Measurements from ENCODE around the gene NELFB.

Gene NELFB

DNA sequence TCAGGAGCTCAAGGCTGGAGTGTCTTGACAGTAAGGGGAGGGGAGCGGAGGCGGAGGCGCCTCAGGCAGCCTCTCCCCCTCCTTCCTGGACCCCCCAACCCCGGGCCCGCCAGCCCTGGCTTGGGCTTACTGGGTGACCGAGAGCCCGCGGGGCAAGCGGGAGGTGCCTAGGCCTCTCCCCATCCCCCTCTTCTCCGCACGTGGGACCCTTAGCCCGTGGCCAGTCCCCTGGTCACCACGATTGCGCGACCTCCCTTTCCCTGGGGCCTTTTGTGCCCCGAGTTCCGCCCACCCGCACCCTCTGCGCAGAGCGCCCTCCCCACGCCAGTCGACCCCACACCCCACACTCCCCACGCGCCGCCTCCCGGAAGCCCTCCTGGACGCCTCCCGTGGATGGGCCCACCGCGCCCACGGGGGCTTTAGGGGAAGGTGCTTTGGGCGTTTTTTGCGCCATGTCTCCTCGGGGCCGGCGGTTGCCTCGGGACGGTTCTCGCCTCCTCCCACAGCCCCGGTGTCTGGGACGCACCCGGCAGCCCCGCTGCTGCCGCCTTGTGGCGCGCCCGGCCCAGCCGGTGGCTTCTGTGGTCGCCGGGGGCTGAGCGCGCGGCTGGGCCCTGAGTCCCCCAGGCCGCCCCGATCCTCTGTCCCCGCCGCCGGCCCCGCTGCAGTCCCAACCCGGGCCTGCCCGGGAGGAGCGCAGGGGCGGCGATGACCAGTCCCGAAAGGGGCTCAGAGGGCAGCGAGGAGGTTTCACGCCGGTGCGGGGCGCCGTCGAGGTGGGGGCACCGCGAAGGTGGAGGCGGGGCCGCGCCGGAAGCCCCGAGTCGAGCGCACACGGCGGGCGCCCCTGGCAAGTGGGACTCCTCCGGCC lies 25.6 kb downstream of the NELFB start:
- FAIRE-seq (no peak), DNase-seq (ENCODE audit: low spot score) (no peak)

DNA sequence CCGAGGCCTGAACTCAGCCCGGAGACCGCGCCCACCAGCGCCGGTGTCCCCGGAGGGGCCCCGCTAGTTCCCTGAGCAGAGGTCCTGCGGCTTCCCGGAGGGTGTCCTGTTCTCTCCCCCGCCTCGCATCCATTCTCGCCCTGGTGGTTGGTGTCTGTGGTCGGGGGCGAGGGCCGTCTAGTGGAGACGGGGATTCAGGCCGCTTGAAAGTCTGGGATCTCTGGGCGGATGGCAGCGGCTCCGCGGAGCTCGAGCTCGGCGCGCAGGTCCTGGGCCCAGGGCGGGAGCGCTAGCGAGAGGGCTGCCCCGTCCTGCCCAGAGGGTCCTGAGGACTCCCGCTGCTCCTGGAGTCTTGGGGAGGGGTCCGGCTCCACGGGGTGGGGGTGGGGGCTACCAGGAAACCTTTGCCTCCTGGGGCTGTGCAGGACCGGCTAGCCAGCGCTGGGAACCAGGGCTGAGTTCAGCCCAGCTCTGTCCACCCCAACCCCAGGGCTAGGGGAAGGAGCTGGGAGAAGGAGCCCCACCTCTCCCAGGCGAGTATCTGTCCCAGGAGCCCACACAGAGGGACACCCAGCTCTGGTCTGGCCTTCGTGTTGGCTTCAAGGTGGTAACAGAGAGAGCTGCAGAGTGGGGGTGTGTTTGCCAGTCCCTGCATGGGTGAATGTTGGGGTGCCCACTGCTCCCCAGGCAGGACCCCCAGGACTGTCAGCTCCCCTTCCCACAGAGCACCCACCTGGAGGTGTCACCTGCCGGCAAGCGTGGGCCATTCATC lies 26.4 kb downstream of the NELFB start:
- FAIRE-seq (no peak), DNase-seq (ENCODE audit: low spot score) (no peak)

DNA sequence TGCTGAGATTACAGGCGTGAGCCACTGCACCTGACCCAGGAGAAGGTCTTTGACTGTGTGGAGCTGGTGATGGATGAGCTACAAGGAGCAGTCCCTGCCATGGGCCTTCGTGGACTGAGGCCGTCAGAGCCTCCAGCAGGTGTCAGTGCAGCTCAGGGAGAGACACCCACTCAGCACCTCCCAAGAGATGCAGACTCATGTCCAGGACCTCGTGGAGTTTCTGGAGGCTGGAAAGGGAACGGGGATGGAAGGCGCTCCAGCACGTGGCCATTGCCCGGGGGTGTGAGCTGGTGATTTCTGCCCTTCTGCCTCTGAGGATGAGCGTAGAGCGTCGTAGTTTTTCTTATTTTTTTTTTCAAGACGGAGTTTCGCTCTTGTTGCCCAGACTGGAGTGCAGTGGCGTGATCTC lies 31.9 kb downstream of the NELFB start:
- DNase-seq (ENCODE audit: low spot score) (peak; percentile 77), FAIRE-seq (no peak)

DNA sequence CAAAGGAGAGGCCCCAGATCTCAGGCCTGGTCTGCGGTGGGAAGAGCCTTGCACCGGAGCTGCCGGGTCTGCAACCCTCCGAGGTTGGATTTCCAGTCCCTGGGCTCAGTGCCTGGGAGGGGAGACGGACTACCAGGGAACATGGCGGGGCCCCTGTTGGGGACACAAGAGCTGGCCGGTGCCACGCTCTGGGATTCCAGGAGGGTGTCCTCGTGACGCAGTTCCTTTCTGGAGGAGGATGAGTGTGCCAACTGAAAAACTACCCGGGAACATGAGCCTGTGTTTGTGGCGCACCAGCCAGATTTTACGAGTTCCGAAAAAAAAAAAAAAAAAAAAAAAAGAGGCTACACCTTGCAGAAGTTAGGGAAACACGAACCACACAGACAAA lies 38.0 kb downstream of the NELFB start:
- DNase-seq (ENCODE audit: low spot score), result no peak
- no peak for FAIRE-seq

DNA sequence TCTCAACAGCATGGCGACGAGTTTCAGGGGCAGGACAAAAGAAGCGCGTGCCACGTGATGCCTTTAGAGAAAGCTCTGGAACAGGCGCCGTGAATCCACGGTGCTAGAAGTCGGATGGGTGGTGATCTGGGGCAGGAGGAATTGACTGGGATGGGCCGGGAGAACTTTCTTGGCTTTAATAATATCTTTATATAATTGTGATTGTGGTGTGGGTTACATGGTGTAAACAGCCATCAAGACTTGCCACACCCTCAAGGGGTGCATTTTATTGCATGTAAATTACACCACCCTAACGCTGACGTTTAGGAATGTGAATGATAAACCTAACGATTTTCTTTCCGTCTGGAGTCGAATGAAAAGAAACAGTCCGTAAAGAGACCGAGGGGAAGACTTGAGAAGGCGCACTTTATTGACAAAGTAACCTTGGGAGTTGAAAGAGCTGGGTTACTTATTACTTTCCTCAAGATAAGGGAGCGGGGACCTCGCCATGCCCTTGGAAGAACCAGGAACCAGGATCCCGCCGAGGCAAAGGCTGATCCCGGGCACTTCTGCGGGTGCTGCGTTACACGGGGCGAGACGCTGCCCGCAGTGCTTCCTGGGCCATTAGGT lies 38.5 kb downstream of the NELFB start:
- FAIRE-seq (no peak), DNase-seq (ENCODE audit: low spot score) (no peak)

DNA sequence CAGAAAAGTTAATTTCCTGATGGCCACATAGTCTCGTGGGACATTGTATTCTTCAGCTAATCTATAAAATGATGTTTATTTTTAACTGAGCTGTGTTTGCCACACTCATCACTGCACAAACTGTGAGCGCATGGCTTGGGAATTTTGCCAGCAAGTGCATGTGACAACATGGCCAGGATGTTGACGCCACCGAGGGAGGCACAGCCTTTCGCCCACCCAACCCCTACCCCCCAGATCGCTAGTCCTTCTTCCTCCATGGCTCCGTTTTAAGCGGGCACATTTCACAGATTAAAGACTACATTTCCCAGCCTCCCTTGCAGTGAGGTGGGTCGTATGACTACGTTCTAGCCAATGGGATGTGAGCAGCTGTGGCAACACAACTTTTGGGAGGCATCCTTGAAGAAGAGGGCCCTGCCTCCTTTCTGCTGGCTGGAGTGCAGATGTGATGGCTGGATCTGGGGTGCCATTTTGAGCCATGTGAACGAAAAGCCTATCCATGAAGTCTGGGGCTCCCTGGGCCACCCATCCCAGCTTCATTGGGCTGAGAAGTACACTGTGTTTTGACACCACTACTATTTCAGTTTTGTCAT lies 39.1 kb downstream of the NELFB start:
- DNase-seq (ENCODE audit: low spot score) (peak; percentile 70), FAIRE-seq (no peak)

DNA sequence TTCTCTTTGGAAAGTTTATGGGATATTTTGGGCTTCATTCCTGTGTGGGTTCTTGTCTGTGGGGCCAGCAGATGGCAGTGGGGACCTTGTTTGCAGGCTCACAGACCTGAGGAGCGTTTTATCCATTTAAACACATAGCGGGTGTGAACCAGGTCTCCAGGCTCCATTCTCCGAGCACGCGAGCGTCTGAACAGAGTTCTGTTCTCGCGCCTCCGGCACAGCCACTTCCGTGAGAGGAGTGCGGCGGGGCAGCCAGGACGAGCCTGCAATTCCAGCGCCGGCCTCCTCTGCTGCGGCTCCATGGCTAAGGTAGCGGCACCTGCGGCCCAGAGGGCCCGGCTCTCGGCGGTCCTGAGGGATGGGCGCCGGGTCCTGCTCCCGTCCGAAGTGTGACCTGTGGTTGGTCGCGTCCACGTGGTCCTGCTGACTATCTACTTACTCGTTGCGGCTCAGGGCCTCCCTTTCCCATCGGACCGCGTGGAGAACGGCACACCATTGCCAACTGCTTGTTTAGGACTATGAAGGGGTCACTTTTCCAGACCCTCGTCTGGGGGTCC lies 39.6 kb downstream of the NELFB start:
- DNase-seq (ENCODE audit: low spot score), result no peak
- no peak for FAIRE-seq

DNA sequence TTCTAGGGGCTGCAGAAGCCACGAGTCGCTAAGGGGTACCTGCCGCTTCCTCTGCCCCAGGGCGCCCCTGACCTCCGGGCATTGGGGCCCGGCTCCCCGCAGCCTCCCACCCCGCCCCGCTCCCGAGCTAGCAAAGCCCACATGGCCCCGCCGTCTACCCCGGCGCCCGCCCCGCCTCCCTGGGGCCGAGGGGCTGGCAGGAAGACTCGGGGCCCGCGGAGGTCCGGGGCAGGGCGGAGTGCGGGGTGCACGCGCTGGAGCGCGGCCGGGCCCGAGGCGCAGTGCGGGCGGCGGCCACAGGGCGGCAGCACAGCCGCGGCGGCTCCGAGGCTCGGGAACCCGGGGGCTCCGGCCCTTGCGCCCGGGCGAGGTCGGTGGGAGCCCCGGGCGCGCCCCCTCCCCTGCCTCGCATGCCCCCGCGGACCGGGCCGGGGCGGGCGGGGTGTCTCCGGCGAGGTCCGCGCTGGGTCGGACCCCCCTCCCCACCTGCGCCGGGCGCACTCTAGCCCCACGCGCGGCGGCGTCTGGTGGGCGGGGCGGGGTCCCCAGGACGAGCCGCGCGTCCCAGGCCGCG lies 40.2 kb downstream of the NELFB start:
- FAIRE-seq, result no peak
- peak; percentile 89 for DNase-seq (ENCODE audit: low spot score)

DNA sequence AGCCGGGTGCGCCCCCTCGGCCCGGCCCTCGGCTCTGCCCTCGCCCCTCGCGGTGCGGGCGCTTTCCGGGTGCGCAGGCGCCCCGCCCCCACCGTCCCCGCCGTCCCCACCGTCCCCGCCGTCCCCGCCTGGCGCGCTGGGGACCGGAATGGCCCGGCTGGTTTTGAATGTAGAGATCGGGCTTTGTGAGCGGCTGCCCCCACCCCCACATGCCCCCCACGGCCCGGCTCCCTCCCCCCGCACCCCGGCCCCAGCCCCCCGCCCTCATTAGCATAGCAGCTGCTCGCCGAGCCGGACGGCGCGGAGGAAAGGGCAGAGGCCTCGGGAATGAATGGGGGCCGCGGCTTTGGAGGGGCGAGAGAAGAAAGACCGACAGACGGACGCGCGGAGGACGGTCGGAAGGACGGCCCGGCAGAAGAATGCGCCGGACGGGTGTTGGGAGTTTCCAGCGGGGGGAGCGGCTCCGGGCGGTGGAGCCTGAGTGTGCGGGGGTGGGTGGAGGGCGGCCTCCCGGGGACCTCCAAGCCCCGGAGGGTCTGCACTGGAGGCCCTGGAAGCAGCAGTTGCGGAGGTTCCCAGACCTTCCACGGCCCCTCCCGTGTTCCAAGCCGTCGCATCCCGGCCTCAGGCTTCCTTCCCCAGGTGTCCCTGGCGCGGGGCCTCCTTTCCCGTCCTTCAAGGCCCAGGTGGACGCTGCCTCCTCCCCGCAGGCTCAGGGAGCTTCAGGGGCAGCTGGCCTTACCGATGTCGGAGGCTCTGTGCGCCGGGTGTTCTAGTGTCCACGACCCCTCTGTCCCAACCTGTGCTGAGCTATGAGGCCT lies 40.9 kb downstream of the NELFB start:
- no peak for FAIRE-seq

DNA sequence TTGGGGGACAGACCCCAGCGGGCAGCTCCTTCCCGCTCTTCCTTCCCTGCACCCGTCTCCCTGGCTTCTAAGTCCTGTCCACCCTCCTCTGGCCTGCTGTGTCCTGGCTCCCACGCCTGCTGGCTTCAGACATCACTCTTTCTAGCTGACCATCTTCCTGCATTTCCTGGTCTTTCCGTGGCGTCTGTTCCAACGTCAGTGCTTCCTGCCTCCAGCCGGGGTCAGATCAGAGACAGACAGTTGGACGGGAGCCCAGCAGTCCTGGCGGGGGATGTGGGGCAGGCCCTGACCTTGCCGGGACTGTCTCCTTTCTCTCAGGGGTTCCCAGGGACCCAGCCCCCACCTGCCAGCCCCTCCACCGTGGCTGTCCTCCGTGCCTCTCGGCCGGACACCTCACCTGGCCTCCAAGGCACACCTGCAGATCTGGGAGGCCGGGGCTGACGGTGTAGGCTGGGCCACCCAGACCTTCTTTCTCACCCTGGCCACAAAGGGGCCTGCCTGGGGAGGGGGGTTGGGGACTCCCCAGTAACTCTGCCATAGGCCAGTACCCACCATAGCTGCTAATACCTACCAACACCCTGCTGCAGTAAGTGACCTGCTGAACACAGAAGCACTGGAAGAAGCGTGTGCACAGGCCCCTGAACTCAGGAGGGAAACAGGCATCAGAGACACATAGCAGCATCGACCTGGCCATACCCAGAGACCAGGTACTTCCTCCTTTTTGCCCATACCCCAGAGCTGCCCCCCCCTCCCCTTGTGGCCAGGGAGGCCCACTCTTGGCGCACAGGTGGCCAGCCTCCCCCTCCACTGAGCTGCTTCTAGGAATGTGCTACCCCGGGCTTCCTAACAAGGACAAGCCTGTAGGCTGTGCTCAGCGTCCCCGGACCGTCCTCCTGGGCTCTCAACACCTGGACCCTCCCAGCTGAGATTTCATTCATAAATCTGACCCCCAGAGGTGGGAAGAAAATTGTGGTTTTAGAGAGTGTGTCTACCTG lies 41.8 kb downstream of the NELFB start:
- DNase-seq (ENCODE audit: low spot score) (no peak), FAIRE-seq (no peak)

More for the DNA sequence above, 40.9 kb downstream of the NELFB start:
- DNase-seq (ENCODE audit: low spot score), result no peak

DNA sequence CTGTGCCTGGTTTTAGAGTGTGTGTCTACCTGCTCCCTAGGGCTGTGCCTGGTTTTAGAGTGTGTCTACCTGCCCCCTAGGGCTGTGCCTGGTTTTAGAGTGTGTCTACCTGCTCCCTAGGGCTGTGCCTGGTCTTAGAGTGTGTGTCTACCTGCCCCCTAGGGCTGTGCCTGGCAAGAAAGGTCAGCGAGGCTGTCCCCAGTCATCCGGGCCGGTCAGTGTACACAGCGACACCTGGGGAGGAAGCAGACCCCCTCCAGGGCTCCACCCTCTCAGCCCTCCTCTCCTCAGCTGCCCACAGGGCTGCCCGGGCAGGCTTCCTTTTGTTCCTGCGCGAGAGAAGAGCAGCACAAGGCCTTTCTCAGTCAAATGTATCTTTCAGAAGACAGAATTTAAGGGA lies 42.8 kb downstream of the NELFB start:
- FAIRE-seq (no peak), DNase-seq (ENCODE audit: low spot score) (no peak)

DNA sequence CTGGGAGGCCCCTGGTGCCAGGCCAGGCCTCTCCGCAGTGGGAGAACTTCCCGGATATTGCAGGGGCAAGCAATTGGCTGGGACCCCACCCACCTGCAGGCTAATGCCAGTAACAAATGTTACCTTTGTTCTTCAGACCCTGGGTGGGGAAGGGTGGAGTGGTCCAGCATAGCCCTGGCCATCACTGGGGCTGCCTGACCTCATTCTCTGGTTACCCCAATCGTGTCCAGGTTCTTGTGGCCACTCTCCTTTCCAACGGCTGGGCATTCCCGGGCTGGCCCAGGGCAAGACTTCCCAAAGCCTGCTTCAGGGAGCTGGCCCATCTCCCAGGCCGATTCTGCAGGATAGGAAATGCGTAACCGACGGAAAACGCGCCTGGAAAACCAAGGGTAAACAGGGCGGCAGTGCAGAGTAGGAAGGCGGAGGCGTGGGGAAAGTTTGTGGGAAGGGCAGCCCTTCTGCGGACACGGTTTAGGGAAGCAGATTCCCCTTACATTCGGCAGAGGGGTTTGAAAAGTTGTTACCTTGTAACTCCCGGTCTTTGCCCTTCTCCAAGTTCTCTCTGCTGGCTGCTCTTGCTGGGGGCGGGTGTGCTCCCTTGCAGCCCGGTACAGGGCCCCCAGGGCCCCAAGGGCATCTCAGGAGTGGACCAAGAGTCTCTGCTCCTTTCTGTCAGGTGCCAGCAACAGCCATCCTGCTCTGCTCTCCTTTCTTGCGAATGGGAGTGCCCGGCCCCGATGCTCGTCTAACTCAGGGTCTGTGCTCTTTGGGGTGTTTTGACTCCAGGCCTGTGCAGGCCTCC lies 43.5 kb downstream of the NELFB start:
- no peak for DNase-seq (ENCODE audit: low spot score)
- no peak for FAIRE-seq

DNA sequence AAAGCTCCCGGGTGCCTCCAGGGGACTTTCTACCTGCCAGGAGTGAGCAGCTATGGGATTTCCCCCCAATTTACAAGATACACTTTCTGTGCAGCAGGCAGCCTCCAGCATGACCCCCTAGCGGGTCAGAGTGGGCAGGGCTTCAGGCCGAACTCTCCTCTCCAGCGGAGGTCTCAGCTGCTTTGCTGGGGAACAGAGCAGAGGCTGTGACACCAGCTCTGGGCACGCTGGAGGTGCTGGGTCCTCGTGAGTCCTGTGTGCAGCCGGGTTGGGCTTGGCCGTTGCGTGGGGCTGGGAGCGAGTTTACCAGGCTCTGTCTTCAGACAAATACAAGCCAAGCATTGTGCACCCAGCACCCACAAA lies 44.1 kb downstream of the NELFB start:
- DNase-seq (ENCODE audit: low spot score) (no peak), FAIRE-seq (no peak)

DNA sequence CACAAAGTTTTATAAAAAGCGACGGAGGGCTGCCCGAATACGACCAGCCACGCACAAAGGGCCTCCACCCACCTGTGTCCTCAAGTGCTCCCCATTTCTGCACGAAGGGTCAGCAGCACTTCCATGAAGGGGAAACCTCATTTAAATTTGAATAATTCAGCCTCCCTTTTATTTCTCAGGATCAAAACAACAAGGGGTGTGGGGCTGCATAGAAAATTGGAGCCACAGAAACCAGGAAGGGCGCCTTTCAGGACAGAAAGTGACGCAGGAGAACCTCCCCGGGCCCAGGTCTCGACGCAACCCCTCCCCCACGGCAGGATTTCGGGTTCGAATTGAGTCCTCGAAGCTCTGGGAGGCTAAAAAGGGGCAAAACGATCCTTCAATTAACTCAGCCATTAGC lies 44.8 kb downstream of the NELFB start:
- DNase-seq (ENCODE audit: low spot score) (no peak), FAIRE-seq (no peak)

DNA sequence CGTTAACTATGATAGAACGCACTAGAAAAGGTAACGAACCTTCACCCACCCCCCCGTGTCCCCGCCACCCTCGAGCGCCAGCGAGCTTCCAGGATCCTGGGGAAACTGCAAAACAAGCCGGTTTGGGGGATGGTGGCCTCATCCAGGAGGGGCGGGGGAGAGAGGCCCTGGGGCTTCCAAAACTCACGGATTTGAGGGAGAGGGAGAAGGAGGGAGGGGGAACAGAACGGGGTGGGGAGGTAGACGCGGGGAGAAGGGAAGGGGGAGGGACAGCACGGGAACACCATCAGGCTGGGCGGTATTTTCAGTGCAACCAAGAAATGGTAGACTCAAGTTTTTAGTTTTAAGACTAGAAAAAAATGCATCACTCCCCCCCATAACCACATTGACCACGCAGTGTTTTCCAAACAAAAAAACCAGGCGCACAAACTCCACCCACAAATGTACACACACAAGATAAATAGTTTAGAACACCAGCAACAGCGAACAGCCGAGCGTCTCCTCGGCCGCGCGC lies 45.5 kb downstream of the NELFB start:
- FAIRE-seq (no peak), DNase-seq (ENCODE audit: low spot score) (no peak)

DNA sequence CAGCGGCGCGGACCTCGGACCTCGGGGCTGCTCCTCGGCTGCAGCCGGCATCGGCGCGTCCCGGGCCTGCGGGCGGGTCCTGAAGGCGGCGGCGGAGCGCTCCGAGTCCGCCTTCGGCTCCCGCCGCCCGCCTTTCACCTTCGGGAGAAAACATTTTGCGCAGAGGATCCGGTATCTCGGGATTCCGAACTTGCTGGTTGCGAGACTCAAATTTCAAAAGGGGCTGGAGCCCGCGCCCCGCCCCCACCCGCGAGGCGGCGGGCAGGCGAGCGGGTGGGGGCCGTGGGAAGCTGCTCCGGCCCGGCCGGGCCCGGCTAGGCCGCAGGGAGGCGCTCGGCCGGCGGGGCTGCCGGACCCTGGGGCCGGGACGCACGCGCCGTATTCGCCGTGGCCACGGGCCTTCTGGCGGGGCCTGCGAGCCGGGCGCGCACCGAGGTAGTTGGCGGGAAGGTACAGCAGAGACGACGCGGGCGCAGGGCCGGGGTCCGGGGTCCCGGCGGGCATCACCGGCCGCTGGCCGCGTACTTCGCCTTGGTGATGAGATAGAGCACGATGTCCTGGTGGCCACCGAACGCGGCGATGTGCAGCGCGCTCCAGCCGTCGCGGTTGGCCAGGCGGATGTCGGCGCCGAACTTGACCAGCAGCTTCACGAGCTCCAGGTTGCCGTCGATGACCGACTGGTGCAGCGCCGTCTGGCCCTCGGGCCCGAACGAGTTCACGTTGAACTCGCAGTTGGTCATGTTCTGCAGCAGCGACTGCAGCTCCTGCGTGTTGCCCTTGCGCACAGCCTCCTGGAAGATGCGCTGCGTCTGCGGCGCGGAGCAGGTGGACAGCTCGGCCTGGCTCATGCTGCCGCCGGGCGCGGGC lies 46.2 kb downstream of the NELFB start:
- no peak for FAIRE-seq
- DNase-seq (ENCODE audit: low spot score), result no peak

DNA sequence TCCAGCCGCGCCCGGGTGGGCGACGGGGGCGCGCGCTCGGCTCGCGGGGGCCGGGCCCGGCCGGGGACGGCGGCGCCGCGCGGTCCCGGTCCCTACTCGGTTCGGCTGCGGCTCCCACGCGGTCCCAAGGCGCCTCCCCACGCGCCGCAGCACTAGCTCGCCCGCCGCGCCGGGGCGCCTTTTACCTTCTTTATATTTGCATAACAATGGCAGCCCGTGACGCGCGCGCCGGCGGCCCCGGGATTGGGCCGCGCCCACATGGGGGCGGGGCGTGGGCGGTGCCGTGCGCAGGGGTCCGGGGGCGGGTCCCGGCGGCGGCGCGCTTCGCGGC lies 47.0 kb downstream of the NELFB start, which contains the start of gene NRARP:
Gene NRARP, minus strand, starts transcription at position 154 of the 331 bp plus-strand sequence. CDS start 343 bp downstream, outside the sequence.
- no peak for DNase-seq (ENCODE audit: low spot score)
- FAIRE-seq, result no peak

All from urothelium cell line (cell line).